ENCODE data around the gene RARRES1. TPM values are rescaled to one million over a fixed set of nuclear protein-coding genes. Genes with fewer than 3 reads are reported as not detected.

Gene RARRES1
- polyA plus RNA-seq, 1 experiment = 2.0 TPM

DNA sequence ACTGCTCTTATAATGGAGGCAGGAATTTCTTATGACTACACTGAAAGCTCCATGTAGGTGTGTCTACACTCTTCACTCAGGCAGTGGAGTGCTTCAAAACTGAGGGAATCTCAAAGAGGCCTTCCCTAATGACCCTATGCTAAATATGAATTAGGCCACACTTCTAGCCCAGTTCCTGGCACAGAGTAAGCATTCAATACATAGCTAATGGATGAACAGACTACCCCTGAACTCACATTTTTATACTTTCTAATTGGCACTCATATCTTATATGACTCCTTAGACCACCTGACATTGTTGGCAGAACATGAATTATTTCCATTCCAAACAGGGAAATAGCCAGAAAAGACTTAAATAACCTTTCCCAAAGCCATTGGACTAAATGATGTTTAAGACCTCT is 3.4 kb downstream of the RARRES1 start:
- Histone ChIP-seq H3K36me3 (ENCODE audit: control insufficient read depth, insufficient read depth, low read length) (no peaks in the 10 kb centered on the region), H3K4me3 (ENCODE audit: low read depth, low read length) (no peak overlapping the region), H3K27me3 (ENCODE audit: control insufficient read depth, insufficient read depth, low read length) (no peaks in the 10 kb centered on the region)
- ChIA-PET POLR2A (no interaction called here), CTCF (interaction anchor here (0.6 to 7.0 kb wide), 11 partner anchors 19 to 189 kb away, joined by 3 to 158 read pairs (median 5); partner anchors contain the start of gene GFM1)
- no peak for DNase-seq (ENCODE audit: low read depth)
- TF ChIP-seq, protein P1, sequence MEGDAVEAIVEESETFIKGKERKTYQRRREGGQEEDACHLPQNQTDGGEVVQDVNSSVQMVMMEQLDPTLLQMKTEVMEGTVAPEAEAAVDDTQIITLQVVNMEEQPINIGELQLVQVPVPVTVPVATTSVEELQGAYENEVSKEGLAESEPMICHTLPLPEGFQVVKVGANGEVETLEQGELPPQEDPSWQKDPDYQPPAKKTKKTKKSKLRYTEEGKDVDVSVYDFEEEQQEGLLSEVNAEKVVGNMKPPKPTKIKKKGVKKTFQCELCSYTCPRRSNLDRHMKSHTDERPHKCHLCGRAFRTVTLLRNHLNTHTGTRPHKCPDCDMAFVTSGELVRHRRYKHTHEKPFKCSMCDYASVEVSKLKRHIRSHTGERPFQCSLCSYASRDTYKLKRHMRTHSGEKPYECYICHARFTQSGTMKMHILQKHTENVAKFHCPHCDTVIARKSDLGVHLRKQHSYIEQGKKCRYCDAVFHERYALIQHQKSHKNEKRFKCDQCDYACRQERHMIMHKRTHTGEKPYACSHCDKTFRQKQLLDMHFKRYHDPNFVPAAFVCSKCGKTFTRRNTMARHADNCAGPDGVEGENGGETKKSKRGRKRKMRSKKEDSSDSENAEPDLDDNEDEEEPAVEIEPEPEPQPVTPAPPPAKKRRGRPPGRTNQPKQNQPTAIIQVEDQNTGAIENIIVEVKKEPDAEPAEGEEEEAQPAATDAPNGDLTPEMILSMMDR (IDR thresholded peaks at IDR 0.05; ENCODE audit: insufficient read depth, low read depth, low read length) = no peak

DNA sequence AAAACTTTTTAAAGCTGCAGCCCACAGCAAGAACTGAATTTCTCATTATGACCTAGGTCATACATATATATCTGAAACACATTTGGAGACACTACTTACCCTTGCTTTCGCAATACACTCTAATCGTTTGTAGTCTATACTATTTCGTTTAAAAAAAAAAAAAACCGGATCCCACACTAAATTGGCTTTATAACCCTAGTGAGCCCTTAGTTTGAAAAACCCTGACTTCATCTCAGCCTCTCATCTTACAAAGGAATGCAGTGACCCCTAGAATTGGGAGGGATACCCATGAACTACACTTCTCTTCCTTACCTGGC is 4.2 kb downstream of the RARRES1 start:
- CTCF ChIA-PET = interaction anchor here (0.7 to 7.0 kb wide), 29 partner anchors 8 to 532 kb away, joined by 3 to 158 read pairs (median 5); partner anchors contain the start of genes GFM1 and LXN

GRCh38 chr3:158727206-158728060 is 4.8 kb downstream of the RARRES1 start:
- CTCF ChIA-PET = interaction anchor here (0.7 to 7.0 kb wide), 31 partner anchors 9 to 532 kb away, joined by 3 to 158 read pairs (median 5); partner anchors contain the start of genes GFM1 and LXN
- POLR2A ChIA-PET = no interaction called here
- TF ChIP-seq, protein P1 (IDR thresholded peaks at IDR 0.05; ENCODE audit: insufficient read depth, low read depth, low read length) = peak; percentile 78
- no peak for DNase-seq (ENCODE audit: low read depth)
- Histone ChIP-seq H3K4me3 (ENCODE audit: low read depth, low read length) (no peak overlapping the region), H3K27me3 (ENCODE audit: control insufficient read depth, insufficient read depth, low read length) (no peaks in the 10 kb centered on the region), H3K36me3 (ENCODE audit: control insufficient read depth, insufficient read depth, low read length) (no peaks in the 10 kb centered on the region)

More for the DNA sequence above, 4.2 kb downstream of the RARRES1 start:
- DNase-seq (ENCODE audit: low read depth) = no peak
- POLR2A ChIA-PET = no interaction called here
- no peaks in the 10 kb centered on the region for H3K36me3 ChIP-seq (ENCODE audit: control insufficient read depth, insufficient read depth, low read length)
- no peak overlapping the region for H3K4me3 ChIP-seq (ENCODE audit: low read depth, low read length)
- H3K27me3 ChIP-seq (ENCODE audit: control insufficient read depth, insufficient read depth, low read length) = no peaks in the 10 kb centered on the region
- TF ChIP-seq, protein P1 (IDR thresholded peaks at IDR 0.05; ENCODE audit: insufficient read depth, low read depth, low read length) = no peak

DNA sequence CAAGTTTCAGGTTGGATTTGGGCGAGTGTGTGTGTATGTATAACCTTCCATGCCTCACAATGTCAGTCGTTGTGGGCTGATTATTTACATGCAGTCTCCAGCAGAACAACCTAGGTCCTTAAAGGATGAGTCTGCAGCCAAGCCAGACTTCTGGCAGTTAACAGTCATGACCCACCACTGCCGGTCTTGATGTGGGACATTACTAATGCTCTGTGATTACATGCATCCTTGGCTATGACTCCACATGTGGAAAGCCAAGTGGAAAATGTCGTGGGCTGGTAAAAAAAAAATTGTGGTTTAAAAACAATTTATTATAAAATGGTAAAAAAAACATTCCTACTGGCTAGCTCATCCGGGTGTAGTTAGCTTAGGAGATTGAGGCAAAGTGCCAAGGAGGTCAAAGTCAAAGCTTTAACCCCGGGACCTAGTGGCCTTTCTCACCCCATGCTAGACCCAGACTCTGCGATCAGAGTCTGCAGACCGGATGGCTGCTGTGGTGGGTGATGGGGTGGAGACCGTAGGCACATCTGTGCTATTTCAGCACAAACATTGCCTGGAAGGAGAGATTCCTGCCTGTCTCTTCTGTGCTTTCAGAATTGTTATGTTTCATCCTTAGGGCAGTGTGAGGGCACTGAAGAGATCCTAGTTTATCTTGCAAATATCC is 6.8 kb downstream of the RARRES1 start:
- no peaks in the 10 kb centered on the region for H3K36me3 ChIP-seq (ENCODE audit: control insufficient read depth, insufficient read depth, low read length)
- CTCF ChIA-PET = interaction anchor here (0.6 to 7.0 kb wide), 9 partner anchors 12 to 73 kb away, joined by 3 to 158 read pairs (median 11); no protein-coding TSS in a partner anchor
- H3K27me3 ChIP-seq (ENCODE audit: control insufficient read depth, insufficient read depth, low read length) = no peaks in the 10 kb centered on the region
- DNase-seq (ENCODE audit: low read depth) = peak; percentile 97
- POLR2A ChIA-PET = interaction anchor here (0.7 to 1.5 kb wide), 2 partner anchors 16 to 69 kb away, joined by 5 to 9 read pairs; no protein-coding TSS in a partner anchor
- TF ChIP-seq, protein P1 (IDR thresholded peaks at IDR 0.05; ENCODE audit: insufficient read depth, low read depth, low read length) = no peak
- H3K4me3 ChIP-seq (ENCODE audit: low read depth, low read length) = no peak overlapping the region

- DNase-seq (ENCODE audit: low read depth) = no peak
- TF ChIP-seq, protein P1 (IDR thresholded peaks at IDR 0.05; ENCODE audit: insufficient read depth, low read depth, low read length) = no peak
- Histone ChIP-seq H3K36me3 (ENCODE audit: control insufficient read depth, insufficient read depth, low read length) (no peaks in the 10 kb centered on the region), H3K4me3 (ENCODE audit: low read depth, low read length) (no peak overlapping the region), H3K27me3 (ENCODE audit: control insufficient read depth, insufficient read depth, low read length) (no peaks in the 10 kb centered on the region)
- ChIA-PET POLR2A (no interaction called here), CTCF (interaction anchor here (1.0 to 3.3 kb wide), 4 partner anchors 11 to 66 kb away, joined by 3 to 31 read pairs (median 4); no protein-coding TSS in a partner anchor)
Observed at GRCh38 chr3:158723991-158724390, 8.3 kb downstream of the RARRES1 start.
